Right kidney (tissue), 1 donor: Measurements from ENCODE around the gene TADA2B.

ENCODE experiments used
- DNase-seq: peaks from one replicate; pipeline ENCODE4 v3.0.0-alpha.2; 2016

The TADA2B gene

DNA sequence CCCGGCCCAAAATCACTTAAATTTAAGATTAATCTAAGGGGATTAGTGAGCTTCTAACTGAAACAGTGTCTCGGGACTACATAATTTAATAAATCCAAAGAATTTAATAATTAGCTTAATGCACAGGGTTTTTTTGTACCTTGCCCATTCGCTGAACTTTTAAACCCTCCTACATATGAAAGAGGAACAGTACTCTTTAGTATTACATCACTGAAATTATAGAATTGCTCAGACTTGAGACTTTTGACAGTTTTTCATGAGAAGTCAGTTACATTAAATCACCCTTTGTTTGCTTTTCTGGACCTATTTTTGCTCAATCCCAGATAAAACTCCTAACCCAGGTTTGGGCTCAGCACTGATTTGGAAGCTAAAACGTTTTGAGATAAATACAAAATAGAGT lies 2.4 kb upstream of the TADA2B start:
- no peak for DNase-seq

DNA sequence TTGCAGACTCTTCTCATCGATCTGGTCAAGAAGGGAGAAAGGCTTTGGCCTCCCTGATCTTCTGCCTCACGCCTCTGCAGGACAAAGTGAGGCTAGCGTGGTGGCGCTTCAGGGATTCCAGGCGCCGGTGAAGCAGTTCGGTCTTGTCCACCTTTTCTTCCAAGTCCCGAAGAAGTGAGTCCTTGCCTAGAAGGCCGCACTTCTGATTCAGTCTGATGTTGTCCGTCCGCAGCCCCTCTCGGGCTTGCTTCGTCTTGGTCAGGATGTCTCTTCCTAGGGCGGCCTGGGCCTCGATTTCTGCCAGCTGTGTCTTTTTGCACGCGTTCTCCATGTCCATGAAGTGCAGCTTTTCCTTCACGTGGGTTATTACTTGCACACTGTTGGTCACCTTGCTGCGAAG lies 1.9 kb upstream of the TADA2B start:
- DNase-seq = no peak

DNA sequence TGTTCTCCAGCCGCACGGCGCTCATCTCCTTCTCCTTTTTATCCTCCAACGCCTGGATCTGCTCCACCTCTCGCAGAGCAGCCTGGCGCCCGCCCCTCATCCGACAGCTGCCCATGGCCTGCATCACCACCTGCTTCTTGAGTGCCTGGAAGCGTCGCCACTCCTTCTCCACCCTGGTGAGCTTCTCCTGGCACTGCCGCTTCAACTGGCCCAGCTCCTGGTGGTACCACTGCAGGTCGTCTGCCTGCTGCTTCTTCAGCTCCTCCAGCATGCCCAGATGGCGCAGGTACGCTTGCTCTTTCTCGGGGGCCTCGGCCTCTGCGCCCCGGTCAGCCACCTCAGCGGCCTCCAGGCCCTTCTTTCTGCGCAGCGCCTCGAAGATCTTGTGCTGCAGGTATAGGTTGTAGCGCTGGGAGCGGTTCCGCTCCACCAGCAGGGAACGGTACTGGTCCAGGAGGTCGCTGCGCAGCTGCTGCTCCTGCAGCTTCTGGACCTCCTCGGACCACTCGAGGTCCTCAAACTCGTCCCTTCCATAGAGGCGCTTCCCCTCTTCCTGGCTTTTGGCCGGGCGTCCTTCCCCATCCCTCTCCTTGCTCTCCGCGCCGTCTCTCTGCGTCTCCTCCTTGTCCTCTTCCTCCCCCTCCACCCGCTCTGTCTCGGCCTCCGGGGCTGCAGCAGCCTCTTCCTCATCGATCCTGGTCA lies 1.2 kb upstream of the TADA2B start:
- DNase-seq = no peak

DNA sequence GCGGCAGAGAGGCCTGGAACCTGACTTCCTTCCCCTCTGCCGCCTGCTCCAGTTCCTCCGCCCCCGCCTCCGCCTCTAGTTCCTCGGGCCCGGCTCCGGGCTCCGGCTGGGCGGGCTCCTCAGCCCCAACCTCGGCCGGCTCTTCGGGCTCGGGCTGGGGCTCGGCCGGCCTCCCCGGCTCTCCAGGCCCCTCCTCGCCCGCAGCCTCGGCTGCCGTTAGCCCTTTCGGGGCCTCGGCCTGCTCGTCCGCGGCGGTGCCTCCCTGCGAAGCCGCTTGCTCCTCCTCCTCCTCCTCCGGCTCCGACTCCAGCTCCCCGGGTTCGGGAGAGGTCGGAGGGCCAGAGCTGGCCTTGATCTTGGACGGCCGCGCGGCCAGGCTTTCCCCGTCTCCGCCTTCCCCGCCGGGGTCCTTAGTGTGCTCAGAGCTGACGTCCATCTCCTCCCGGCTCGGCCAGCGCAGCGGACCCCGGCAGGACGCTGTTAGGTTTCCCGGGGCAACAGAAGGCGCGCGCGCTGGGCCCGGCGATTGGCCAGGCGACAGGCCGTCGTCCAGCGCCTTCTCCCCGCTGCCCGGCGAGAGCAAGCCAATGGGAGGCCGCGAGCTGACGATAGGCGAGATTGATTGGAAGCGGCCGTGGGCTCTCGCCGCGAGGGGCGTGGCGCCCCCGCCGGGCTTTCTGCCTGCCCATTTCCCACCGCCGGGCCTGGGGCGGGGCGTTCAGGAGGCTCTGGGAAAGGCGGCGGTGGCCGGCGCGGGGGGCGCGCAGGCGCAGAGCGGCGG lies 479 bp upstream of the TADA2B start:
- peak; percentile 96 for DNase-seq

DNA sequence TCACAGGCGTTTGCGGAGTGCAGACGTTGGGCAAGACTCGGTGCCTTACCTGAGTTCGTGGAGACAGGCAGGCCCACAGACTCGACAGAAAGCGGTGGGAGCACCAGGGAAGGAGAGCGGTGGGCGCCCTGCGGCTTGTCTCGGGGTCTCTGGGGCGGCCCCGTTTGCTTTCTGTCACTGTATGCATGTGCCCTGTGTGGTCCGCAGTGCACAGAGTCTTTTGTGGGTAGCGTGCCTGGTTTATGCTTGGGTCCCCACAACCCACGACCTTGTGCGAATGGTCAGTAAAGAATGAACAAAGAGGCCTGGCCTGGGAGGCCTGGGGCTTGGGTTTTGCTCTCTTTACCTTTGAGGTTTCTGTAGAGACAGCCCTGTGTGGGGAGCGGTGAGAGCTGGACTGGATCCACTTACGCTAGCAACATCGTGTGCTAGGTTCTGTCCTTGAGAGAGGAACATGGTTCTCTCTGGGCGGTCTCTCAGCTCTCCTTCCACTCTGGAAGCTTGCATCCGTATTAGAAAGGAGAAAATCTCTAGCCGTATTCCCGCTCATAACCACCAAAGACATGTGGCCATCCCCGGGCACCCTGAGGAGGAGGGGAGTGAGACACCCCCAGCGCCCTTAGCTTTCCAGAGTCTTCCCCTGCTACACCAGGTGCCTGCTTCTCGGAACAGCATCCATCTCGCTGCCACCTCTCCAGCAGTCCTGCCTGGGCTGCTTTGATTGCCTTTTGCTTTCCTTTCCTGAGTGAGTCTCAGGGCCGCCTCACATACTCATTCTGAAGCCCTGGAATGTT lies 1.2 kb downstream of the TADA2B start:
- peak; percentile 25 for DNase-seq

DNA sequence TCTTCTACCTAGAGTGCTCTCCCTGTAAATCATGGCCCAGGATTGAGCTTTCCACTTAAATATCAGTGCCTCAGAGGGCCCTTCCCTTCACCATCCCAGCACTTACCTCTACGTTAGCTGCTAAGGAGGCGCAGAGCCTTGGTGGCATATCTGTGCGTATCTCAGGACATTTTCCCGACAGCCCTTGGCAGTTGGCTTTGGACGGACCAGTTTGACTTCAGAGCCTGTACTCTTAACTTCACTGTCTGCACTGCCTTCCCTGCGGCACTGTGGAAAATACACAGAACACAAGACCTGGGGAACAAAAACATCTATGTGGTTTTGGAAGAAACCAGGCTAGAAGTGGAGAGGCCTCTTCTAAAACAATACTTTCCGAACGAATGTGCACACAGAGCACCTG lies 2.4 kb downstream of the TADA2B start:
- DNase-seq = no peak

DNA sequence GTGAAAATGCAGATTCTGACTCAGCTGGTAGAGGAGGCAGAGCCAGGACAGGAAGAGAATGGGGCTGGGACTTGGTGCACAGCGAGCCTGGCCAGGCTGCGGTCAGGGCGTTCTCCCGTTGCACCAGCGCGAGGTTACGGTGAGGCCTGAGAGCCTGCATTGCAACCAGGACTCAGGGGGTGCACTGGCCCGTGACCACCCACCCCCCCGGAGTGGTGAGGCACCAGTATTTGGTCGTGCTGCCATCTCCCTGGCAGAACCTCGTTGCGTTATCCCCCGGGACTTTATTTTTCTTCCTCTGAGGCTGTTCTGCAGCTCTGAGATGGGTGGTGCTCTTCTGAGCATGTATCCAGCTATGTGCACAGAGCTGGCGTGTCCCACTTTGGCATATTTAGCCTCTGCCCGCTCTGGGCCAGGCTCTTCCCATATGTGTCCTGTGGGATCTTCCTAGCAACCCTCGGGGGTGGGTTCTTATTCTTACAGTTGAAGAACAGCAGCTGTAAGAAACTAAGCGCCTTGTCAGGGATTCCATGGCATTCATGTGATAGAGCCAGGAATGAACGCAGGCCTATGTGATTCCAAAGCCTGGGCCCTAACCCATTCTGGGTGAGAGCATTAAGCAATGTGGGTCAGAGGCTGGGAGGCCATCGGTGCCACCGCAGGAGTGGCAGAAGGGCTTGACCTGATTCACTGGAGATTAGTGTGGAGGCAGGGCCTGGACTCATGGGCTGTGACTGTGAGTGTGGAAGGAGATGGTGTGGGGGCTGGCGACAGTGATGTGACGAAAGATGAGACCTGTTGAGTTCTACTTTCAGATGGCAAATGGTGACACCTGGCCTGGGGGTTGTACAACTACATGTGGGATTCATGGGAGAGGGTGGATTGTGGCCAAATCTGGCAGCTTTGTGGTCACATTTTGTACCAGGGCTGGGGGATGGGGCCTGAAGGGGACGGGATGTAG lies 3.1 kb downstream of the TADA2B start:
- no peak for DNase-seq

DNA sequence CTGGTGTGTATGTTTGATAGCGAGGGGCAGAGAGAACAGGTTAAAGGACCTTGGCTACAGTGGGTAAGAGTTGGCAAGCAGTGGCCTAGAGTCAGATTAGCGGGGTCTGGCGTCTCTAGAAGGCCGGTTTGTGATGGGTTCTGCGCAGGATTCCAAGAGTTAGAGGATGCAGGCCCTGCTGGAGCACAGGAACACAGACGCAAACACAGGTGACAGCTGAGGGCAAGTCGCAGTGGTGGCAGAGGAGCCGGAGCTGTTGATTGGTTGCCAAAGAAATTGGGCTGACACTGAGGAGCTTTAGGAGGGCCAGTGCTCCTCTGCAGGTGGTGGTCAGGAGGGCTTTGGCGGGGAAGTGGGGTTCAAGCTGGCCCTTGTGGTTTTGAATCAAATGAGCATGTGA lies 3.8 kb downstream of the TADA2B start:
- no peak for DNase-seq

DNA sequence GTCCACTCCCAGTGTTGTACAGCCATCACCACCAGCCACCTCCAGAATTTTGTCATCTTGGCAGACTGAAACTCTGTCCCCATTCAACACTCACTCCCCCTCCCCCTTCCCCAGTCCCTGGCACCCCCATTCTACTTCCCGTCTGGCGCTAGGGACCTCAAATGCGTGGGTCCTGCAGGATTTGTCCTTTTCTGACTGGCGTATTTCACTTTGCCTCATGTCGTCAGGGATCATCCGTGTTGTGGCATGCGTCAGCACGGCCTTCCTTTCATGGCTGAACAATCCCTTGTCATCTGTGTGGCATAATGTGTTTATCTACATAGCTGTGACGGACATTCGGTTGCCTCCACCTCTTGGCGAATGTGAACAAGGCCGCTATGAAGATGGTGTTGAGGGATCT lies 5.5 kb downstream of the TADA2B start:
- no peak for DNase-seq

DNA sequence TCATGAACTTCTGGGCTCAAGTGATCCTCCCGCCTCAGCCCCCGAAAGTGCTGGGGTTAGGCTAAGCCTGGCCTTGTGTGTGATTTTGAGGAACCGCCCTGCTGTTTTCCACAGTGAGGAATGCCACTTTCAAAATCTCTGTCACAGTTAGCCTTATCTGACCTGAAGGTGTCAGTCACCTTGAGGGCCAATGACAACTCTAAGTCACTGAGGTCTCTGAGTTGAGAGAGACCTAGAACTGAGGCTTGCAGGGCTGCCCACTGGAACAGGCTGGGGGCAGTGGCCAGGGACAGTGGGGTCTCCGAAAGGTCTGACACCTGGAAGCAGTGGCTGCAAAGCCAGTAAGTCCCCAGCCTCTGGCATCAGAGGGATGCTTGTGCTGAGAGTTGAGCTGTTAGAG lies 6.1 kb downstream of the TADA2B start:
- no peak for DNase-seq

DNA sequence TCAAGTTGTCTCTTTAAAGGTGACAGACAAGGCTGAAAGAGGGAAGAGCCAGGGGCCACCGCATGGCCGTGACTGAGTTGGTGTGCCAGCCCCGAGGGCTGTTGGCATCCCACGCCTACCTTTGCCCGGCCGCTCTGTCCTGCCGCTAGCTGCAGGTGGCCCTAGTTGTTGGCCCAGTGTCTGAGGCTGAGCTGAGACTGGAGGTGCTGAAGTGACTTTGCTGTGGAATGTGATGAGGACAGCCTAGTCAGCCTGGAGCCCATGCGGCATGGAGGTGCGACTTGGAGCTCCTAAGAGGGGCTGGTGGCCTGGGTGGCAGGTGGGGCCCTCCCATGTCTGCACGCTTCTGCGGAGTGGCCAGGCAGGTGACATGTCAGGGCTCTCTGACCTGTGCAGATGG lies 6.6 kb downstream of the TADA2B start:
- no peak for DNase-seq

DNA sequence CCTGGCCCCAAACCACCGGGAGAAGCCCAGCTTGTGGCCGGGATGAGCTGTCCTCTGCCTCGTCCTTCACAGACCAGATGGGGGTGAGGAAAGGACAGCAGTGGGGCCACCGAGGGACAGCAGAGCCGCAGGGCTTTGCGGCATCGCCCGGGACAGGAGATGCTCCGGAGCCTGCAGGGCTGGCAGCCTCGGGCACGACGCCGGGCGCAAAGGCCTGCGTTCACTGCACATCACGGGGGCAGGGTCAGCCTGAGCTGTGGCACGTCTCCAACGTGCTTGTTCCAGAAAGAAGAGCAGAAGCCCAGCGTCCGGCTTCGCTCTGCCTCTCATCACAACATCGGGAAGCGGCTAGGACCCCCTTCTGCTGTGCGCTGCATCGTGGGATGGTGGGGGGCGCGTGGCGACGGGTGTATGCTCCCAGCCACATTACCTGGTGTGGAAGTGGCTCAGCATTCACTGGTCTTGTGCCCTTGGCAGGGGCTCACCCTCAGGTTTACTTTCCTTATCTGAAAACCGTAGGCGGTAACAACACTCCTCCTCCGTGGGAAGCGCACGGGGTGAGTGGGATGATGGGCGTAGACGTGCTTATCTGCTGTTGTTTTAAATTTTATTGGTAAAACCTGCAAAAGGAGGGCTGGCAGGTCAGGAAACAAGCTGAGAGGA lies 7.4 kb downstream of the TADA2B start:
- DNase-seq = no peak

DNA sequence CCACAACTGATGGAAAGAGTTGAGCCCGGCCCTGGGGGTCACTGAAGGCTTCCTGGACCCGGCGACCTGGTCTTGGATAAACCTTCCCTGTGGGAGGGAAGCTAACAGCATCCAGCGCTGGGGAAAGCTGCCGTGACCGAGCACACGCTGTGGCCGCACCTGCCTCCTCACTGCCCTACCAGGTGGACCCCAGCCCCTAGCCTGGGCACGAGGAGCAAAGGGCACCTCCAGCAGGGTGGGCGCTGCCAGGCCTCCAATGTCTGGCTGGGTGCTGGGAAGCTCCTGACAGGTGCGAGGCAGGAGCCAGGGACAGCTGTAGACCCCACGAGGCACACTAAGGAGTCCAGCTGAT lies 7.9 kb downstream of the TADA2B start:
- no peak for DNase-seq

DNA sequence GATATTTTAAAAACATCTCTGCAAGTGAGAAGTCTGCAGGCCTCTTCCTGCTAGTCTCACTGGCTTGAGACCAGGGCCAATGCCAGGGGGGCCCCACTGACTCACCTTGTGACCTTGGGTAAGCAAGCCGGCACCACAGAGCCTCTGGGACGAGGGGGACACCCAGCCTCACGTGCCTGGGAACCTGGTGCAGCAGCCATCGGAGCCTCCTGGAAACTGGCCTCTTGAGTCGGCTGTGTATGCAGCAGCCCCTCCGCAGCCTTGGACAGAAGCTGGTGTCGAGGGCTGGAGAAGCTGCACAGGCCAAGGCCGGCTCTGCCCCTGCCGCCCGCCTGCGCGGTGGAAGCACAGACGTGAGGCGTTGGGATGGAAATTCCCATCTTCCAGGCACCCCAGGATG lies 8.7 kb downstream of the TADA2B start:
- no peak for DNase-seq

DNA sequence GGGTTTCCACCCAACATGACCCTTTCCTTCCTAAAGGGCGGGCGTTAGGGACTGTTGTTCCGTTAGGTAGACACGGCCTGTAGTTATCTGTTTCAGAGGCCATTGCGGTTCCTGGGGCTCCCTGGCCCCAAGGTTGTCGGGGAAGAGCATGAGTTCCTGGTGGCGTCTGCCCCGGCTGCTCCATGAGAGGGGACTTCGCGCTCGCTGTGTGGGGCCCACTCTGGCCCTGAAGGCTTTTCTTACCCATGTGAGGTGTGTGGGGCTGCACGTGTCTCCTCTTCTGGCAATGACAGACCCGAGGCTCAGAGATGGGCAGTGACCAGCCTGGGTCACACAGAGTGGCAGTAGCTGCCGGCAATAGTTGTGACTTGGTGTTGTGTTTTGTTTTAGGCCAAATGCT lies 9.1 kb downstream of the TADA2B start:
- DNase-seq = no peak

DNA sequence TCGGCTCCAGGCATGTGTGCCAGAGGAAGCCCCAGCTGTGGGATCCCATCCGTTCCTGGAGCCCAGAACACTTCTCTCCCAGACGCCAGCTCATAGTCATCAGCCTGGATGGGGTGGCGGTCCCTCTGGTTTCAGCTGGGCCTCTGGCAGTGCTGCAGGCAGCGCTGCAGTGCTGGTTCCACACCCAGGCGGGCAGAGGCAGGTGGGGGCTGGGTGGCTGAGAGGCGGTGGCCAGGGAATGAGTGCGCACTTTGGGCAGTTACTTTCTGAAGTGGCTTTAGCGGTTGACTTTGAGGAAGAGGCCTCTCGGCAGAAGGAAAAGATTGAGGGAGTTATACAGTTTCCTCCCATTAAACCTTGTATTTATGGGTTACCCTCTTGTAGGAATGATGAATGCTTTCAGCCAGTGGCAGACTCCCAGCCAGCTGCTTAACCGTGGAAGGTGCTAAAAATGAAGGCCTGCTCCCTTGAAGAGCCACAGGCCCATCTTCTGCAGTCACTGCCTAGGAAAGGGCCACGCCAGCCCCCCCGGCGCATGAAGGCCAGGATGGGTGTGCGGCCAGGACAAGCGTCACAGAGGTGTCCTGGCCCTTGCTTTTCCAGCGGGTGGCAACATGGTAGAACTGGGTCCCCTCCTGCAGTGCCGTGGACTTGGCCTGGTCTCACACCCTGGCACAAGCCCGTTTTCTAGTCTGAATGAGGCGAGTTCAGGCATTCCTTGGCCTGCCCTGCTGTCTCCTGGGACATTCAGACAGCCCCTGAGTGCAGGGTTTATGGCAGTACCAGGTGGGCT lies 9.9 kb downstream of the TADA2B start:
- no peak for DNase-seq

DNA sequence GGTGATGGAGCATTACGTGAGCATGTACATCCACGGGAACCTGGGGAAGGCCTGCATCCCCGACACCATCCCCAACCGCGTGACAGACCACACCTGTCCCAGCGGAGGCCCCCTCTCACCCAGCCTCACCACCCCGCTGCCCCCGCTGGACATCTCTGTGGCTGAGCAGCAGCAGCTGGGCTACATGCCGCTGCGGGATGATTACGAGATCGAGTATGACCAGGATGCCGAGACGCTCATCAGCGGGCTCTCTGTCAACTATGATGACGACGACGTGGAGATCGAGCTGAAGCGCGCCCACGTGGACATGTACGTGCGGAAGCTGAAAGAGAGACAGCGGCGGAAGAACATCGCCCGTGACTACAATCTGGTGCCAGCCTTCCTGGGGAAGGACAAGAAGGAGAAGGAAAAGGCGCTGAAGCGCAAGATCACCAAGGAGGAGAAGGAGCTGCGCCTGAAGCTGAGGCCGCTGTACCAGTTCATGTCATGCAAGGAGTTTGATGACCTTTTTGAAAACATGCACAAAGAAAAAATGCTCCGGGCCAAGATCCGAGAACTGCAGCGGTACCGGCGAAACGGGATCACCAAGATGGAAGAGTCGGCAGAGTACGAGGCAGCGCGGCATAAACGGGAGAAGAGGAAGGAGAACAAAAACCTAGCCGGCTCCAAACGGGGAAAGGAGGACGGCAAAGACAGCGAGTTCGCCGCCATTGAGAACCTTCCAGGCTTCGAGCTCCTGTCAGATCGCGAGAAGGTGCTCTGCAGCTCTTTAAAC lies 11.1 kb downstream of the TADA2B start:
- DNase-seq = no peak

DNA sequence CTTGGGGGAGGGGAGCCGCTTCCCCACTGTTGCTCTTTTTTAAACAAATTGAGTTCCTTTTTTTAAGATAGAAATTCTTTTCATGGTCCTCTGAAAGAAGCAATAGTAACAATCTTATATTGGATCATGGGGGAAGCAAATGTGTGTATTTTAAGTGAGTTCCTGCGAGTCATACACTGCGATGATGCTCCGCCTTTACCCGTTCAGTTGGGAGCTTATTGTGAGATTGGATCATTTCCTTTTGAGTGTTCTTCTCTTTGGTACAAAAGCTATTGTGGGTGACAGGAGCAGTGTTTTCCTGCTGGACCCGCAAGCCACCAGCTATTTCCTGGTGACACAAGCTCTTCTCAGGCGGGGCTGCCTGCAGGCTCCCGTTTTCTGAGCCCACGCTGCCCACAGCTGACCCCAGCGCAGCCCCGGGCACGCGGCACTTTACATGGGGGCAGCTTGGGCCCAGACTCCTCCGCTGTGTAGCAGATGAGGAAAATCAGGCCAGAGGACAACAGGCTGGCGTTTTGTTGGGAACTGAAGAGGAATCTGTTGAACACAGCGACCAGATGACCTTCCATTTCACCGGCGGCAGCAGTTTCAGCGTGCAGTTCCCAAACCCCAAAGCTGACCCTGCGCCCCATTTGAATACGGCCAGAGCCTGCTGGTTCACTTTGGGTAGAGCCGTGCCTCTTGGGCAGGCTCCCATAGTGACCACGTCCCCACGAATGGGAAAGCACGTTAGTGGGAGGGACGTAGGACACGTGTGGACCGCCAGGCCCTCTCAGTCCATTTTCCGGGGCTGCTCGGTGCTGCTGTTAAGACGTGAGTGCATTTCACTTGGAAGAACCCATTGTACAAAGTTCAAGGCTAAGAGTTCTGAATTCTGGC lies 12.2 kb downstream of the TADA2B start:
- DNase-seq = no peak

DNA sequence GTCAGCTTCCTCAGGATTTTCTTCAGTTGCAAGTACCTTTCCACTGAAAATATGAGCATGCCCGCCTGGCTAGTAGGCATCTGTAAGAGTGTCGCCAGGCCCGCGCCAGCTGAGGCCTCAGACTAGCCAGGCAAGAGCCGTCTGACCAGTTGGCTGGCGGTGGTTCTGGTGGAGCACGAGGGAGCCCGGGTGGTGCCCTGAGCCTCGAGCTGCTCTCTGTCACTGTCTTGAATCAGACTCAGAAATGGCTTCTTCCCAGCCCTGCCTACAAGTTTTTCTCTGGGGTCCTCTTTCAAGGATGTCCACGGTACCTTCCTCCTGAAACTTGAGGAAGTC lies 12.8 kb downstream of the TADA2B start:
- DNase-seq = no peak
